T-cell (primary cell): ENCODE data around the gene ALLC. TPM values are rescaled to one million over a fixed set of nuclear protein-coding genes. Genes with fewer than 3 reads are reported as not detected.
"Not testable (repeated sequence)": the region's sequence is repeated elsewhere in the genome, so short reads cannot be mapped to it uniquely, and the experiment has no call there.

Experiments used
- ATAC-seq, 4 experiments: fragments of 200-7000 bp in 3 of 4; fragments of 150-1000 bp in 1 of 4; cut with Tn5 transposase; replicated peaks in 1 of 4; 1 replicate in 3 of 4; 2 replicates in 1 of 4; pipeline ENCODE4 v1.10.0; 2021; ENCODE audit warnings: moderate library complexity in 3 of 4, mild to moderate bottlenecking in 2 of 4, moderate number of reproducible peaks in 1 of 4
- CTCF ChIA-PET, 2 donors: fragments of 300-600 bp; sonication (Branson Sonifier 250); formaldehyde crosslinking; loops; one replicate each; lab custom pipeline; 2022; ENCODE audit warnings: antibody characterized with exemption in 2 of 2; lab: Charles Lee
- POLR2A ChIA-PET, 2 donors: fragments of 300-600 bp; sonication (Branson Sonifier 250); formaldehyde crosslinking; loops; one replicate each; lab custom pipeline; 2022; ENCODE audit warnings: antibody characterized with exemption in 2 of 2; lab: Charles Lee
- DNase-seq, 35 experiments: peaks; one replicate each; pipeline versions ENCODE4 v3.0.0 to v3.0.0-alpha.2; 2013 to 2023
- H3K27ac ChIP-seq: one replicate; pipeline ENCODE4 v1.5.1; 2013; ENCODE audit warnings: low read length
- H3K27me3 ChIP-seq, 2 experiments: replicated peaks in 1 of 2; 1 replicate in 1 of 2; 2 replicates in 1 of 2; pipeline versions ENCODE4 v1.6.1 to v1.7.0; 2013; ENCODE audit warnings: low read length in 1 of 2, mixed read lengths in 1 of 2; ENCODE audit not compliant: control insufficient read depth in 2 of 2, insufficient read depth in 2 of 2; ENCODE audit errors: extremely low read depth in 1 of 2
- H3K36me3 ChIP-seq, 2 donors: 1 replicate in 1 of 2; 2 replicates in 1 of 2; pipeline versions ENCODE4 v1.6.1 to v1.7.0; 2013; ENCODE audit warnings: low read length in 1 of 2; ENCODE audit not compliant: control insufficient read depth in 2 of 2, insufficient read depth in 1 of 2; ENCODE audit errors: extremely low read depth in 1 of 2
- H3K4me1 ChIP-seq, 2 experiments: 1 replicate in 1 of 2; 2 replicates in 1 of 2; pipeline versions ENCODE4 v1.6.1 to v1.7.0; 2013; ENCODE audit warnings: low read length in 2 of 2, mixed read lengths in 1 of 2; ENCODE audit not compliant: insufficient read depth in 2 of 2, control insufficient read depth in 1 of 2; ENCODE audit errors: extremely low read depth in 1 of 2
- H3K4me3 ChIP-seq, 2 donors: 1 replicate in 1 of 2; 2 replicates in 1 of 2; pipeline versions ENCODE4 v1.5.1 to v1.7.0; 2013; ENCODE audit warnings: mild to moderate bottlenecking in 2 of 2, low read length in 1 of 2, moderate library complexity in 1 of 2; ENCODE audit not compliant: control insufficient read depth in 1 of 2; ENCODE audit errors: extremely low read depth in 1 of 2
- H3K9me3 ChIP-seq: 2 replicates; pipeline ENCODE4 v1.7.0; 2013
- H3K27ac Mint-ChIP-seq, 2 donors: one replicate each; pipeline ENCODE4 v1.8.0; 2020 to 2021; ENCODE audit warnings: mild to moderate bottlenecking in 2 of 2, mixed read lengths in 2 of 2
- H3K27me3 Mint-ChIP-seq, 2 donors: one replicate each; pipeline ENCODE4 v1.8.0; 2021 to 2022; ENCODE audit warnings: mixed read lengths in 2 of 2
- H3K36me3 Mint-ChIP-seq: one replicate; pipeline ENCODE4 v1.8.0; 2021; ENCODE audit warnings: mixed read lengths
- H3K4me1 Mint-ChIP-seq, 3 donors: one replicate each; pipeline ENCODE4 v1.8.0; 2020 to 2022; ENCODE audit warnings: mixed read lengths in 3 of 3, mild to moderate bottlenecking in 1 of 3
- H3K4me3 Mint-ChIP-seq, 3 donors: one replicate each; pipeline ENCODE4 v1.8.0; 2020 to 2022; ENCODE audit warnings: mild to moderate bottlenecking in 3 of 3, mixed read lengths in 3 of 3, moderate library complexity in 3 of 3
- H3K9me3 Mint-ChIP-seq, 3 donors: one replicate each; pipeline ENCODE4 v1.8.0; 2020 to 2022; ENCODE audit warnings: mixed read lengths in 3 of 3
- WGBS: methylation state at CpG from one replicate; pipeline ENCODE4 v1.1.5; 2013; ENCODE audit warnings: missing lambda C conversion rate; ENCODE audit not compliant: insufficient coverage; 5-methylcytosine and 5-hydroxymethylcytosine counted together
- total RNA-seq, 35 experiments: library from RNA in 6 of 35; stranded (reverse) in 6 of 35; fragments of 120-200 nt in 1 of 35; gene quantifications; one replicate each; pipeline versions ENCODE4 v1.2.1 to v1.2.4 and lab custom pipeline; 2013 to 2026

The ALLC gene
- not detected for total RNA-seq
- not detected for total RNA-seq (2013)
- 0 to 0.07 (median 0) reads per million in 29 experiments for total RNA-seq (lab: John Stamatoyannopoulos, UW)

DNA sequence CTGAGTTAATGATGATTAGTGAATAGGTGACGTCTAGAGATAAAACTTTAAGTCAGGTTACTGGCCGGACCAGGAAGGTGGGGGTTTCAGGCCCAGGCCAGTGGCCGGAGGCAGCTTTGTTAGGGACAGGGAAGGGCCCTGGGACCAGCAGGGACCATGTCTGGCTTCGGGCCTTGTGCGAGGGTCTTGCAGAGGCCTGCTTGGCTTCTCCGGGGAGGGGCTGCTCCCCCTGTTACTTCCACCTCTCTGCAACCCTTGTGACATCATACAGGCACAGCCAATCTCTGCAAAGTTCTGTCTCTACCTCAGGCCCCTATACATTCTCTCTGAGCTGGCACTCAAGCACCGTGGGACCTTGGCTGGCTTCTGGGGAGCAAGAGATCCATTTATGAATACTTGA lies at the start of gene ALLC:
TSS of gene ALLC (plus strand) at position 320 of the 400 bp plus-strand sequence. CDS start 12,958 bp downstream, outside the sequence.
- POLR2A ChIA-PET = no interaction called here
- Mint-ChIP-seq H3K27me3 (no peaks in the 10 kb centered on the region), H3K9me3 (no peaks in the 10 kb centered on the region), H3K4me1 (peaks cover 0 to 9% (median 3%) of the 10 kb centered on the region in 3 donors), H3K36me3 (no peaks in the 10 kb centered on the region), H3K4me3 (no peak within 1 kb of the TSS), H3K27ac (no peak within 1 kb of the TSS)
- H3K27me3 ChIP-seq = peaks cover 0 to 10% of the 10 kb centered on the region in 2 experiments
- H3K9me3 ChIP-seq = no peaks in the 10 kb centered on the region
- H3K36me3 ChIP-seq = no peaks in the 10 kb centered on the region
- no peaks in the 10 kb centered on the region for H3K4me1 ChIP-seq
- 86% methylated on average over 3 of the region's 7 CpGs for WGBS
- no peak for DNase-seq
- H3K4me3 ChIP-seq = no peak within 1 kb of the TSS
- no peak within 1 kb of the TSS for H3K27ac ChIP-seq
- CTCF ChIA-PET = no interaction called here
- no peak for ATAC-seq

DNA sequence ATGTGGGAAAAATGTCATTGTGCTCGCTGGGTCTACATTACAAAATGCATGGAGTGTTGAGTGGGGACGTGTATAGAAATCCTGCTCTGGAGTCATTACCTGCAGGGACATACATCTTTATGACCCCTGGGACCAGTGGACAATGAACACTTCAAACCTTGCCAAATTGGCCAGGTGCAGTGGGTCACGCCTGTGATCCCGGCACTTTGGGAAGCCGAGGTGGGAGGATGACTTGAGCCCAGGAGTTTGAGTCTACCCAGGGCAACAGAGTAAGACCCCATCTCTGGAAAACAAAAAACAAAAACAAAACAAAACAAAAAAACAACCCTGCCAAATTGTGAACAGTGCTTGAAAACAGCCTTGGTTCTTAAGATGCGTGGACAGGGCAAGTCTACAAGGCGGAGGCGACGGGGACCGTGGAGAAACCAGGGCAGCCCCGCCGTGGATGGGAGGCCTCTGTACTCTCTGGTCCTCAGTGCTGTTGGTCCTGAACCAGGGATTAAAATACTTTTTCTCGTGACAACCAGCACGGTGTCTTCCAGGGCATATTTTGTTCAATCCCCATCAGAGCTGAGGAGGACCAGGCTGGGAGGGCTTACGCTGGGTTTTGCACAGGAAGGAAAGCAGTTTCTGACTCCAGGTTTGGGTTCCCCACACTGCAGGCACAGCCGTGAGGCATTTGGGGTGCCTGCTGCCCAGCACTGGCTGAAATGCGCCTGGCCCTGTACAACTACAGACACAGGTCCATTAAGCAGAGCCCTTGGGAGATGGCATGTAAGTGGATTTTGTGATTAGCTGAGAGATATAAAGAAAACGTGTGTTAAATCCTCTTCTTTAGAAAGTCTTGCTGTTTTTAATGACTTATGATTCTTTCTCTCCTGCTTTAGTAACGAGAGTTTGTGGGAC lies 49.4 kb upstream of the ALLC start:
- WGBS = 81% methylated on average over 13 of the region's 19 CpGs
- no peak overlapping the region for H3K4me3 ChIP-seq
- ChIA-PET CTCF (no interaction called here), POLR2A (interaction anchor here in 1 of 2 donors (0.5 kb wide), 1 partner anchor 89 kb away, joined by 4 read pairs; no protein-coding TSS in a partner anchor)
- H3K4me1 ChIP-seq = peaks cover 2% of the 10 kb centered on the region in 2 experiments
- no peak overlapping the region for H3K27ac ChIP-seq
- peak overlapping the region in 1 of 3 donors; percentile 41 for H3K4me3 Mint-ChIP-seq
- peaks cover 9% of the 10 kb centered on the region for H3K36me3 Mint-ChIP-seq
- H3K9me3 Mint-ChIP-seq = peaks cover 0 to 2% (median 1%) of the 10 kb centered on the region in 3 donors
- peaks cover 0 to 14% of the 10 kb centered on the region in 2 experiments for H3K27me3 ChIP-seq
- H3K4me1 Mint-ChIP-seq = peaks cover 9 to 18% (median 10%) of the 10 kb centered on the region in 3 donors
- no peaks in the 10 kb centered on the region for H3K27me3 Mint-ChIP-seq
- no peaks in the 10 kb centered on the region for H3K9me3 ChIP-seq
- no peaks in the 10 kb centered on the region for H3K36me3 ChIP-seq
- peak overlapping the region; percentile 71 to 77 for H3K27ac Mint-ChIP-seq
- DNase-seq (no peak), ATAC-seq (peak in 1 of 4 experiments; percentile 21)

DNA sequence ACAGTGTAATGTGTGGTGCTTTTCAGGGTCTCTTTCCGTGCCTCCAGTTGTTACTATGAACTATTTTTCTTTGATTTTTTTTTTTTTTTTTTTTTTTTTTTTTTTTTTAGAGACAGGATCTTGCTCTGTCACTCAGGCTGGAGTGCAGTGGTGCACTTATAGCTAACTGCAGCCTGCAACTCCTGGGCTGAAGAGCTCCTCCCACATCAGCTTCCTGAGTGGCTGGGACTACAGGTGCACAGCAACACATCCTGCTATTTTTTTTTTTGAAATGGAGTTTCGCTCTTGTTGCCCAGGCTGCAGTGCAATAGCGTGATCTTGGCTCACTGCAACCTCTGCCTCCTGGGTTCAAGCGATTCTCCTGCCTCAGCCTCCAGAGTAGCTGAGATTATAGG lies 48.7 kb upstream of the ALLC start:
- H3K36me3 ChIP-seq, H3K9me3 ChIP-seq, H3K9me3 Mint-ChIP-seq, H3K36me3 Mint-ChIP-seq, H3K4me1 ChIP-seq, H3K4me3 ChIP-seq, H3K27me3 Mint-ChIP-seq, CTCF ChIA-PET, H3K27ac ChIP-seq: not testable (repeated sequence)
- peak overlapping the region in 1 of 3 donors; percentile 41 for H3K4me3 Mint-ChIP-seq
- POLR2A ChIA-PET = interaction anchor here in 1 of 2 donors (0.5 to 0.7 kb wide), 2 partner anchors 41 to 89 kb away, joined by 4 to 8 read pairs; no protein-coding TSS in a partner anchor
- H3K27ac Mint-ChIP-seq = peak overlapping the region; percentile 71 to 77
- ATAC-seq (peak in 3 of 4 experiments; percentile 51 to 89 (median 70)), DNase-seq (peak in 6 of 35 experiments; percentile 6 to 30 (median 21))
- H3K27me3 ChIP-seq = peaks cover 0 to 14% of the 10 kb centered on the region in 2 experiments
- 50% methylated on average over 2 of the region's 4 CpGs for WGBS
- peaks cover 9 to 18% (median 10%) of the 10 kb centered on the region in 3 donors for H3K4me1 Mint-ChIP-seq

DNA sequence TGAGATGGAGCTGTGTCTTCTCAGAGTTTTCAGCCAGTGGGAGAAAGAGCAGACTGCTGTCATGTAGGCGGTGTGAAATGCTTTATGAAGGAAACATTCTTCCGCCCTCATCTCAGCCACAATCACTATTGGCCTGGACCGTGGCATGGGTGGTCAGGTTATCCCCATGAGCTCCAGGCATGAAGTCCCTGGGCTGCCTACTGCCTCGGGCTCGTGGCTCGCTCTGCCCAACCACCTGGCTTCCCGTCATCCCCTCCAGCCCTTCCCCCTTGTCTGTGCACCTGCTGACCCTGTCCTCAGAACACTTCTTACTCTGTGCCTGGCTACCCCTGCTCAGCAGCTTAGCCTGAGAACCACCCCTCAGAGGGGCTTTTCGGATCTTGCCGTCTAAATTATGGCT lies 47.6 kb upstream of the ALLC start:
- H3K27me3 ChIP-seq = peaks cover 0 to 14% of the 10 kb centered on the region in 2 experiments
- ATAC-seq (no peak), DNase-seq (peak in 1 of 35 experiments; percentile 2)
- H3K36me3 Mint-ChIP-seq = peaks cover 12% of the 10 kb centered on the region
- peaks cover 6 to 15% (median 10%) of the 10 kb centered on the region in 3 donors for H3K4me1 Mint-ChIP-seq
- WGBS = 74% methylated on average over 5 of the region's 9 CpGs
- POLR2A ChIA-PET = no interaction called here
- peaks cover 0 to 7% (median 6%) of the 10 kb centered on the region in 3 donors for H3K9me3 Mint-ChIP-seq
- no peaks in the 10 kb centered on the region for H3K36me3 ChIP-seq
- no peak overlapping the region for H3K27ac ChIP-seq
- peaks cover 2% of the 10 kb centered on the region in 2 experiments for H3K4me1 ChIP-seq
- no peak overlapping the region for H3K4me3 Mint-ChIP-seq
- no peaks in the 10 kb centered on the region for H3K27me3 Mint-ChIP-seq
- H3K4me3 ChIP-seq = no peak overlapping the region
- no peaks in the 10 kb centered on the region for H3K9me3 ChIP-seq
- CTCF ChIA-PET = no interaction called here
- no peak overlapping the region for H3K27ac Mint-ChIP-seq

DNA sequence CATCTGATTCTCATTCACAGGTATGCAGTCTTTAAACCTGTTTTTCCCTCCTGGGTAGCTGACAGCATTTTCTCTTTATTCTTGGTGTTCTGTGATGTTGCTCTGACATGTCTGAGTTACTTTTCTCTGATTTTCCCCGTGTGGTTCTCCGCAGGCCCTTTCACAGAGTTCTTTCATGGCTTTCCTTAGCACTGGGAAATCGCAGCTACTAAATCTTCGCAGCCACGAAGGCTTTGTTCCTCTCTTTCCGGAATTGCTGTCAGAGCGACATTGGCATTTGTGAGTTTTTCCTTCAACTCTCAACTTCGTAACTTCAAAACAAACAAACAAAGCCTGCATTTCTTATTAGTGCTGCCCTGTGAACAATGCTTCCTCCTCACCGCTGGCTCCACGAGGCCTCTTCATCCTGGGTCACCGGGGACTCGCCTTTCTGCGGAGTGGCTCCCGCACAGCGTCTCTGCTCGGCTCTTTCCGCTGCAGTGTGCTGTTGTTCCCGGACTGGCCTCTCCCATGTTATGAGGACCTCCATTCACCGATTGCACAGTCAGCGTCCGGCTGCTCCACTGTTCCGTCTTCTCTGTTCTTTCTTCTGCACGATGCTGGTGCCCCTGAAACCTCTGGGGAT lies 47.0 kb upstream of the ALLC start:
- Histone ChIP-seq H3K4me3 (no peak overlapping the region), H3K27ac (no peak overlapping the region), H3K27me3 (peaks cover 0 to 14% of the 10 kb centered on the region in 2 experiments), H3K4me1 (peaks cover 0 to 2% of the 10 kb centered on the region in 2 experiments), H3K36me3 (no peaks in the 10 kb centered on the region), H3K9me3 (no peaks in the 10 kb centered on the region)
- no peak overlapping the region for H3K4me3 Mint-ChIP-seq
- peaks cover 3 to 10% (median 10%) of the 10 kb centered on the region in 3 donors for H3K4me1 Mint-ChIP-seq
- 72% methylated on average over 19 of the region's 23 CpGs for WGBS
- ChIA-PET CTCF (interaction anchor here in 1 of 2 donors (0.5 kb wide), 1 partner anchor 61 kb away, joined by 3 read pairs; no protein-coding TSS in a partner anchor), POLR2A (no interaction called here)
- ATAC-seq = no peak
- peaks cover 0 to 7% (median 6%) of the 10 kb centered on the region in 3 donors for H3K9me3 Mint-ChIP-seq
- H3K27ac Mint-ChIP-seq = no peak overlapping the region
- no peak for DNase-seq
- peaks cover 12% of the 10 kb centered on the region for H3K36me3 Mint-ChIP-seq
- H3K27me3 Mint-ChIP-seq = no peaks in the 10 kb centered on the region

DNA sequence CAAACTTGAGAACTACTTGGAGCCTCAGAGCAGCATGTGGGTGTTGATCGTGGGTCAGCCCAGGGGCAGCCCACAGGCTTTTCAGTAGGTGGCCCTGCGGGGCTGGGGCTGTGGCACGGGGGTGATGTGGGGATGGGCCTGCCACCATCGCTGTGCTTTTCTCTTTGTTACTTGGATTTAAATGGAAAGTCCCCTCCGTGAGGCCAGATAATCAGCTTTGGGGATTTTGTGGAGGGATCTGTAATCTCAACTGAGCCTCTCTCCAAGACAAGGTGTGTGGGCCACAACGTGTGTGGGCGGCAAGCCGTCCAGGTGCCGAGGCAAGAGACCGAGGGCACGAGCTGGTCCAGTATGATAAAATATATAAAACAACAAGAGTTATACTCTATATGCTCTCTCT lies 46.4 kb upstream of the ALLC start:
- no peaks in the 10 kb centered on the region for H3K36me3 ChIP-seq
- H3K4me3 Mint-ChIP-seq = no peak overlapping the region
- H3K4me1 ChIP-seq = peaks cover 0 to 2% of the 10 kb centered on the region in 2 experiments
- peaks cover 3 to 10% (median 10%) of the 10 kb centered on the region in 3 donors for H3K4me1 Mint-ChIP-seq
- H3K9me3 Mint-ChIP-seq = peaks cover 0 to 7% (median 6%) of the 10 kb centered on the region in 3 donors
- CTCF ChIA-PET = interaction anchor here in 1 of 2 donors (0.5 kb wide), 1 partner anchor 62 kb away, joined by 3 read pairs; no protein-coding TSS in a partner anchor
- peaks cover 12% of the 10 kb centered on the region for H3K36me3 Mint-ChIP-seq
- POLR2A ChIA-PET = no interaction called here
- no peaks in the 10 kb centered on the region for H3K9me3 ChIP-seq
- peaks cover 0 to 14% of the 10 kb centered on the region in 2 experiments for H3K27me3 ChIP-seq
- no peaks in the 10 kb centered on the region for H3K27me3 Mint-ChIP-seq
- DNase-seq (no peak), ATAC-seq (no peak)
- H3K4me3 ChIP-seq = no peak overlapping the region
- 88% methylated on average over 5 of the region's 11 CpGs for WGBS
- H3K27ac ChIP-seq = no peak overlapping the region
- no peak overlapping the region for H3K27ac Mint-ChIP-seq
